ENCODE measurements around the gene DHX8. TPM values are rescaled to one million over a fixed set of nuclear protein-coding genes. Genes with fewer than 3 reads are reported as not detected.
A peak's percentile ranks its signal among the peaks of the same experiment; 100 is the strongest.

Gene DHX8
- total and polyA plus RNA-seq, 2 donors (not counting 1 experiment from before 2014, with no cell fraction given): 31.2 to 42.3 TPM

DNA sequence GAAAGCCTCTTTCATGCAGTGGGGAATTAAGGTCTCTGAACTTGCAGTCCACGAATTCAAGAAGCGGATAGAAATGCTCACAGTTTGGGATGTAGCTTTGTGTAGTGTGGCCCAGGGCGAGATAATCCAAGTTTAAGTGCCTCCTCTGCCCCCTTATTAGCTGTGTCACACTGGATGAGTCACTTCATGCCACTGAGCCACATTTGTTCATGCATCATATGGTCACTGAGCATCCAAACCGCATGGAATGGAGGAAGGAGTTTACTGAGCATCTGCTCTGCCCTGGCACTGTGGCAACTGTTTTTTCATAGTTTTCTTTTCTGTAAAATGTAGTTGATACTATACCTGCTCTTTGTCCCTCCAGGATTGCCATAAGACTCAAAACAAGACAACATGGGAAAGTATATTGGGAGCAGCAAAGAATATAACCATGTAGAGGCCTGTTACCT lies 15.1 kb upstream of the DHX8 start:
- Histone ChIP-seq H3K4me3 (replicated peaks in 1 of 4; ENCODE audit: control extremely low read depth in 1 of 4, insufficient read depth in 1 of 4, low read depth in 3 of 4, low read length in 4 of 4) (no peak overlapping the region), H4K20me1 (ENCODE audit: control insufficient read depth, extremely low read depth, insufficient read depth, low read length) (no peaks in the 10 kb centered on the region), H3K9ac (ENCODE audit: insufficient read depth, low read length) (no peak overlapping the region), H3K27ac (ENCODE audit: insufficient read depth, low read length) (peak overlapping the region; percentile 35), H3K79me2 (ENCODE audit: control insufficient read depth, insufficient read depth, low read length) (no peaks in the 10 kb centered on the region), H3K27me3 (ENCODE audit: control insufficient read depth, insufficient read depth, low read length) (peaks cover 2% of the 10 kb centered on the region), H3K36me3 (ENCODE audit: control insufficient read depth, insufficient read depth, low read length) (no peaks in the 10 kb centered on the region), H2AFZ (ENCODE audit: low read length) (no peak overlapping the region), H3K4me1 (ENCODE audit: control insufficient read depth, extremely low read depth, insufficient read depth, low read length) (peaks cover 11% of the 10 kb centered on the region), H3K4me2 (ENCODE audit: extremely low read depth, insufficient read depth, low read length) (peak overlapping the region; percentile 32), H3K9me3 (ENCODE audit: control insufficient read depth, insufficient read depth, low read depth, low read length) (no peaks in the 10 kb centered on the region)
- TF ChIP-seq, protein P1, sequence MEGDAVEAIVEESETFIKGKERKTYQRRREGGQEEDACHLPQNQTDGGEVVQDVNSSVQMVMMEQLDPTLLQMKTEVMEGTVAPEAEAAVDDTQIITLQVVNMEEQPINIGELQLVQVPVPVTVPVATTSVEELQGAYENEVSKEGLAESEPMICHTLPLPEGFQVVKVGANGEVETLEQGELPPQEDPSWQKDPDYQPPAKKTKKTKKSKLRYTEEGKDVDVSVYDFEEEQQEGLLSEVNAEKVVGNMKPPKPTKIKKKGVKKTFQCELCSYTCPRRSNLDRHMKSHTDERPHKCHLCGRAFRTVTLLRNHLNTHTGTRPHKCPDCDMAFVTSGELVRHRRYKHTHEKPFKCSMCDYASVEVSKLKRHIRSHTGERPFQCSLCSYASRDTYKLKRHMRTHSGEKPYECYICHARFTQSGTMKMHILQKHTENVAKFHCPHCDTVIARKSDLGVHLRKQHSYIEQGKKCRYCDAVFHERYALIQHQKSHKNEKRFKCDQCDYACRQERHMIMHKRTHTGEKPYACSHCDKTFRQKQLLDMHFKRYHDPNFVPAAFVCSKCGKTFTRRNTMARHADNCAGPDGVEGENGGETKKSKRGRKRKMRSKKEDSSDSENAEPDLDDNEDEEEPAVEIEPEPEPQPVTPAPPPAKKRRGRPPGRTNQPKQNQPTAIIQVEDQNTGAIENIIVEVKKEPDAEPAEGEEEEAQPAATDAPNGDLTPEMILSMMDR (conservative IDR thresholded peaks at IDR 0.05 in 1 of 2, IDR thresholded peaks at IDR 0.05 in 1 of 2; ENCODE audit: low read depth in 1 of 2, low read length in 2 of 2): no peak
- no peak for TF ChIP-seq EZH2 (IDR thresholded peaks at IDR 0.05; ENCODE audit: low read length, missing control alignments)
- peak; percentile 67 to 92 for DNase-seq (ENCODE audit: low read depth in 2 of 2)

DNA sequence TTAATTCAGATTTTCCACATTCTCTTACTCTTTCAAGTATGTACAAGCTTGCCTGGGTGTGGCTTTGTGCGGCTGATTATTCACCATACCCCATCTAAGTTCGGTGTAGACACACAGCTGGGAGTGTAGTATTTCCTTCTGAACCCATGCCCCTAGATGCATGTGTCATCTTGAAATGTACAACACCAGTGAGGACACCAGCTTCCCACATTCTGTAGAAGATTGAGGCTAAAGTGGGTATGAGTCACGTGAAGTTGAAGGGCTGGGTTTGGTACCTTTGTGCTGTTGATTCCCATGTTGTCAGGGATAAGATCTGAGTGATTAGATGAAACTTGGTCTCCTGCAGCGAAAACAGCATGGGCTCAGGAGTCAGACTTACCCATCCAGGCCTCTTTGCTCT lies 14.6 kb upstream of the DHX8 start:
- no peaks in the 10 kb centered on the region for H4K20me1 ChIP-seq (ENCODE audit: control insufficient read depth, extremely low read depth, insufficient read depth, low read length)
- TF ChIP-seq, protein P1 (conservative IDR thresholded peaks at IDR 0.05 in 1 of 2, IDR thresholded peaks at IDR 0.05 in 1 of 2; ENCODE audit: low read depth in 1 of 2, low read length in 2 of 2): no peak
- TF ChIP-seq EZH2 (IDR thresholded peaks at IDR 0.05; ENCODE audit: low read length, missing control alignments): no peak
- no peak overlapping the region for H3K9ac ChIP-seq (ENCODE audit: insufficient read depth, low read length)
- peak overlapping the region; percentile 27 for H3K4me2 ChIP-seq (ENCODE audit: extremely low read depth, insufficient read depth, low read length)
- peaks cover 2% of the 10 kb centered on the region for H3K27me3 ChIP-seq (ENCODE audit: control insufficient read depth, insufficient read depth, low read length)
- peak overlapping the region; percentile 35 for H3K27ac ChIP-seq (ENCODE audit: insufficient read depth, low read length)
- DNase-seq (ENCODE audit: low read depth in 2 of 2): peak; percentile 92 to 98
- peaks cover 11% of the 10 kb centered on the region for H3K4me1 ChIP-seq (ENCODE audit: control insufficient read depth, extremely low read depth, insufficient read depth, low read length)
- no peaks in the 10 kb centered on the region for H3K79me2 ChIP-seq (ENCODE audit: control insufficient read depth, insufficient read depth, low read length)
- no peak overlapping the region for H2AFZ ChIP-seq (ENCODE audit: low read length)
- no peak overlapping the region for H3K4me3 ChIP-seq (replicated peaks in 1 of 4; ENCODE audit: control extremely low read depth in 1 of 4, insufficient read depth in 1 of 4, low read depth in 3 of 4, low read length in 4 of 4)
- H3K36me3 ChIP-seq (ENCODE audit: control insufficient read depth, insufficient read depth, low read length): no peaks in the 10 kb centered on the region
- H3K9me3 ChIP-seq (ENCODE audit: control insufficient read depth, insufficient read depth, low read depth, low read length): no peaks in the 10 kb centered on the region

DNA sequence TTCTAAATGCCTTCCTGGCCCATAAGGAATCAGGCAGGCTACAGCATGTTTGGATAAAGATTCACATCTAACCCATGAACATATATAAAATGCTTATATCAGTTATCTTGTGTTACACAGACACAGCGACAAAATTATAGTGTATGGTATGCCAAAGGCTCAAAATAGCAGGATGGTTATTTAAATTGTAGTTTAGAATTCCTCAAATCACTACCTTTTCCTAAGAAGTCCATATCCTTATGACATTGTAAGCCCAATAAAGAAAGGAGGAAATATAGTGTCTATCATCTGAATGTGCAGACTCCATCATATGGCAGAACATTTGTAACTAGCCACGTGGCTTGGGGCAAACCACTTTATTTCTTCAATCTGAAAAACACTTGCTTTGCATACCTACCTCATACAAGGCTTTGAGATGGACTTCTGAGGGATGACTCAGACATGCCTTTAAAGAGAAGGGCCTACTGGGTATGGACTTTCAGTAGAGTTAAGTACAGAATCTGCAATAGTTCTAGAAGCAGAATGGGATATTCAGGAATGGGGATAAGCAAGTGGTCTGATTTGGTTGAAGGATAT lies 12.1 kb upstream of the DHX8 start:
- no peaks in the 10 kb centered on the region for H3K36me3 ChIP-seq (ENCODE audit: control insufficient read depth, insufficient read depth, low read length)
- H3K4me3 ChIP-seq (replicated peaks in 1 of 4; ENCODE audit: control extremely low read depth in 1 of 4, insufficient read depth in 1 of 4, low read depth in 3 of 4, low read length in 4 of 4): no peak overlapping the region
- no peak overlapping the region for H3K9ac ChIP-seq (ENCODE audit: insufficient read depth, low read length)
- peaks cover 11% of the 10 kb centered on the region for H3K4me1 ChIP-seq (ENCODE audit: control insufficient read depth, extremely low read depth, insufficient read depth, low read length)
- H3K4me2 ChIP-seq (ENCODE audit: extremely low read depth, insufficient read depth, low read length): no peak overlapping the region
- TF ChIP-seq, protein P1 (conservative IDR thresholded peaks at IDR 0.05 in 1 of 2, IDR thresholded peaks at IDR 0.05 in 1 of 2; ENCODE audit: low read depth in 1 of 2, low read length in 2 of 2): no peak
- no peak for TF ChIP-seq EZH2 (IDR thresholded peaks at IDR 0.05; ENCODE audit: low read length, missing control alignments)
- peak in 1 of 2 donors; percentile 55 for DNase-seq (ENCODE audit: low read depth in 2 of 2)
- no peak overlapping the region for H2AFZ ChIP-seq (ENCODE audit: low read length)
- H4K20me1 ChIP-seq (ENCODE audit: control insufficient read depth, extremely low read depth, insufficient read depth, low read length): no peaks in the 10 kb centered on the region
- no peaks in the 10 kb centered on the region for H3K79me2 ChIP-seq (ENCODE audit: control insufficient read depth, insufficient read depth, low read length)
- no peak overlapping the region for H3K27ac ChIP-seq (ENCODE audit: insufficient read depth, low read length)
- H3K27me3 ChIP-seq (ENCODE audit: control insufficient read depth, insufficient read depth, low read length): no peaks in the 10 kb centered on the region
- H3K9me3 ChIP-seq (ENCODE audit: control insufficient read depth, insufficient read depth, low read depth, low read length): no peaks in the 10 kb centered on the region
